ENCODE results near the gene TRAPPC2L.
"Not testable (repeated sequence)": the region's sequence is repeated elsewhere in the genome, so short reads cannot be mapped to it uniquely, and the experiment has no call there.

Gene TRAPPC2L

DNA sequence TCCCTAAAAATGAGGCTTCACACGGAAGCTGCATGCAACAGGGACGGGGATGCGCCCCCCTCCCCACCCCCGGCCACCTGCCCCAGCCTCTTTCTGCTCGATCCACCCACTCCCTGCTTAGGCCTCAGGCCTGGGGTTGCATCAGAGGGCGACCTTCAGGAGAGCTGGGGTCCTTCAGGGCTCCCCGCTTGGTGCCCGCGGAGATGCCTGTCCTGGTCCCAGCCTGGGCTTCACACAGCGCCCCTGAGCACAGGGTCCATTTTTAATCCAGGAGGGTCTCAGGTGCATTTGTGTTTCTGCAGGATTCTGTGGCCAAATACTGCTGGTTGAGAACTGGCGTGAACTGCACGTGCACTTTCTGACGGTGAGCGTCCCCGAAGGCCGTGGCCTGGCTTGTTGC lies 37.8 kb upstream of the TRAPPC2L start:
- no peak for DNase-seq

DNA sequence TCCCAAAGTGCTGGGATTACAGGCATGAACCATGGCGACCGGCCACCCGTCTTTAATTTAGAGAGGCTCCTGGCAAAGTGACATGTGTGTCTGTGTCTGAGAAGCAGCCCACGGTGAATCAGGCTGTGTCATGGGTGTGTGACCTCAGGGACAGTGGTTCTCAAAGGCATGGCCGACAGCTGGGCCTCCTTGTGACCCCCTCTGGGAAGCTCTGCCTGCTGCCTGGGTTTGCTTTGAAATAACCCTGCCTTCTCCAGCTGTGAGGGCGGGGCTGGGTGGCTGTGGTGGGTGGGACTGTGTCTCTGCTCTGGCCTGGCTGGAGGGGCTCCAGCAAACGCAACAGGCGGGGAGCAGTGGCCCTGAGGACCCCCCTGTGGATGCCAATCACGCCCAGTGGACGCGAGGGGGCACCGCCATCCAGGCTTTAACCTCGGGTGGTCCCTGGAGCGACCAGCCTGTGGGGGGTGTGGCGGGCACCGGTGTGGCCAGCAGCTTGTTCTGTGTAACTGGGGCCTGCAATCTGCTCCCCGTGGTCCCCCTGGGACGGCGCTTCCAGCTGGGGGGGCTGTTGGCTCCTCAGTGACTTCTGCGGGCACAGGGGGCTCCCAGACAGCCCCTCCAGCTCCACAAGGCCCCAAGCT lies 36.4 kb upstream of the TRAPPC2L start:
- no peak for DNase-seq

DNA sequence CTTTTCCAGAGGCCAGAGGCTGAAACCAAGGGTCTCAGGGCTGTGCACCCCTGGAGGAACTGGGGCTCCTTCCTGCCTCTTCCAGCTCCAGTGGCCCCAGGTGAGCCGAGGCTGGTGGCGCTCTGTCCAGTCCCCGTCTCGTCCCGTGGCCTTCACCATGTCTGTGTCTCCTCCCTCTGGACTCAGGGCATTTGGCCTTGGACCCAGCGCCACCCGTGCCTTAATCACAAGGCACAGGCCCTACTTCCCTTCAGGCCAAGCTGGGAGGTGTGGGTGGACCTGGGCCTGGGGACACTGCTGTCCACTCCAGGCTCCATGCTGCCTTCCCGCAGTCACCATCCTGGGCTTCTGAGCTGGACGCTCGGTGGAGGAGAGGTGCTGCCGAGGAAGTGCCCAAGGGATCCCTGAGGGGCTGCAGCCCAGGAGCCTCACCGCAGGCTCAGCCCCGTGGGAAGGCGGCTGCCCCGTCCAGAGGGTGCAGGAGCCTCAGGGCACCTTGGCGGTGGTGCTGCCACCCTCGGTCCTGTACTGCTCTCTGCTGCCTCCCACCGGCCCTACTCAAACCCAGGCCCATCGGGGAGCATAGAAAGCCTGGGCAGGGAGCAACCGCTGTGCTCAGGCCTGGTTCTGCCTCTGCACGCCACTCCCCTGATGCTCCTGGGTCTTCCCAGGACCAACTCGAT lies 35.6 kb upstream of the TRAPPC2L start:
- no peak for DNase-seq

DNA sequence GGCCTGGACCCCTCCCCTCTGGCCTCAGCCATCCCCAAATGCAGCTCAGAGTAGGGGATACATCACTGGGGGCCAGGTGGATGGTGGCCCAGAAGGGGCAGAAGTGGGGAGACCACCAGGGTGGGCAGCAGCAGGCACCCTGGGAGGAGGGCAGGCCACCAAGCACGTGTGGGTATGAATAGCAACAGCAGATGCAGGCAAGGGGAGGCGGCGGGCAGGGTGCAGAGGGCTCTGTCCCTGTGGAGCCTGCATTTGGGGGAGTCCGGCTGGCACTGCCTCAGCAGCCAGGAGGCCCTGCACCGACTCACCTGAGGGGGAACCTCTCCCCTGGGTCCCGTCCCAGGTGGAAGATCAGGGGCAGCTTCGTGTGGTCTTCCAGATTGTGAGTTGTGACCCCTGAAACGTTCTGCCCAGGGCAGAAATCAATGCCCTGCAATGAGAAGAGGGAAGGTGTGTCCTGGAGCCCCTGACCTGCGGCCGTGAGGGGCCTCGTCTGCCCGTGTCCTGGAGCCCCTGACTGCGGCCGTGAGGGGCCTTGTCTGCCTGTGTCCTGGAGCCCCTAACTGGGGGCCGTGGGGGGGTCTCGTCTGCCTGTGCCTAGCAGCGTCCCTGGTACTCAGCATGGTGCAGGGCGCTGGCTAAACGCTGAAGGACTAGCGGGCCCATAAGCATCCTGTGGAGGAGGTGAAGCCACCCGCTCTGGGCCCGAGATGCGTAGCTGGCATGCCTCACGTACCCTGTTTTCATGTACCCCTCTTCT lies 34.5 kb upstream of the TRAPPC2L start:
- no peak for DNase-seq

DNA sequence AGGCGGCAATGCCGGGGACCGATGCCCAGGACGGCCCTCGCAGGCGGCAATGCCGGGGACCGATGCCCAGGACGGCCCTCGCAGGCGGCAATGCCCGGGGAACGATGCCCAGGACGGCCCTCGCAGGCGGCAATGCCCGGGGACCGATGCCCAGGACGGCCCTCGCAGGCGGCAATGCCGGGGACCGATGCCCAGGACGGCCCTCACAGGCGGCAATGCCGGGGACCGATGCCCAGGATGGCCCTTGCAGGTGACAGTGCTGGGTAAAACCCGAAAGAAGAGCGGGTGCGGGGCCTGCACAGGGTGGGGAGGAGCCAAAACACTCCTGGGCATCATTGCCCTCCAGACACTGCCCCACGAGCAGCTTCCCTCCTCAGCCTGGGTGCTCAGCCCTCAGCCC lies 33.3 kb upstream of the TRAPPC2L start:
- not testable (repeated sequence) for DNase-seq

DNA sequence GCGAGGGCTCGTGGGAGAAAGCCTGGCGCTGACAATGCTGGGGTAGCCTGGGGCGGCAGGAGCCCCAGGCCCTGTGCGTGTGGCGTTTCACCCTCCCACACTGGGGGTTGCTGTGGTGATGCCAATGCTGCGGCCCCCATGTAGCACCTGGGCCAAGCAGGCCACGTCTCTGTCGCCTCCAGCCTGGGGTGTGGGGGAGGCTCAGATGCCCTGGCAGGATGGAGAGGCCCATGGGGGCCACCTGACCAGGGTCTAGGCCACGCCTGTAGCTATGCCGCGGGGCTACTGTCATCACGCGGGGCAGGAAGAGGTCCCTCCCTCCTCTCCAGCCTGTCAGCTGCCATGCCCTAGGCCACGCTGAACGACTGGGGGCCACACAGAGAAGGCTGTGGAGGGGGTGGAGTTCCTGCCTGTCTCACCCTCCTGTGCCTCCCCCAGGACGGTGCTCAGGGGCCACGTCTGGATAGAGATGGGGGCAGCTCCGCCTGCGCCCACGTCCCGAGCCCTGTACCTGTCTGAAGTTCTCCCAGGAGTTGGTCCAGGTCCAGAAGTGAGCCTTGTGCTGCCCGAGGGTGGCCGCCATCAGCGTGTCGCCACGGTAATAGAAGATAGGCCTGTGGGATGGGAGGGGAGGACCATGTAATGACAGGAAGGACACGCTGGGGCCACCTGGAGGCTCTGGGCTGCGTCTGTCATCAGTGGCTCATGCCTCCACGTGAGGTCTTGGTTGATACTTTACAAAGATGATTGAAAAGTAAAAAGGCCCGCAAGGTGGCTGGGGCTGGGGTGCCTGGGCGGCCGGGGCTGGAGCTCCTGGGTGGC lies 32.5 kb upstream of the TRAPPC2L start:
- DNase-seq, result no peak

DNA sequence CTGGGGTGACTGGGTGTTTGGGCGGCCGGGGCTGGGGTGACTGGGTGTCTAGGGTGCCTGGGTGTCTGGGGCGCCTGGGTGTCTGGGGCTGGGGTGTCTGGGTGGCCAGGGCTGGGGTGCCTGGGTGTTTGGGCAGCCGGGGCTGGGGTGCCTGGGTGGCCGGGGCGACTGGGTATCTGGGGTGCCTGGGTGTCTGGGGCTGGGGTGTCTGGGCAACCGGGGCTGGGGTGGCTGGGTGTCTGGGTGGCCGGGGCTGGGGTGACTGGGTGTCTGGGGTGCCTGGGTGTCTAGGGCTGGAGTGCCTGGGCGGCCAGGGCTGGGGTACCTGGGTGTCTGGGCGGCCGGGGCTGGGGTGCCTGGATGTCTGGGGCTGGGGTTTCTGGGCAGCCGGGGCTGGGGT lies 31.8 kb upstream of the TRAPPC2L start:
- no peak for DNase-seq

DNA sequence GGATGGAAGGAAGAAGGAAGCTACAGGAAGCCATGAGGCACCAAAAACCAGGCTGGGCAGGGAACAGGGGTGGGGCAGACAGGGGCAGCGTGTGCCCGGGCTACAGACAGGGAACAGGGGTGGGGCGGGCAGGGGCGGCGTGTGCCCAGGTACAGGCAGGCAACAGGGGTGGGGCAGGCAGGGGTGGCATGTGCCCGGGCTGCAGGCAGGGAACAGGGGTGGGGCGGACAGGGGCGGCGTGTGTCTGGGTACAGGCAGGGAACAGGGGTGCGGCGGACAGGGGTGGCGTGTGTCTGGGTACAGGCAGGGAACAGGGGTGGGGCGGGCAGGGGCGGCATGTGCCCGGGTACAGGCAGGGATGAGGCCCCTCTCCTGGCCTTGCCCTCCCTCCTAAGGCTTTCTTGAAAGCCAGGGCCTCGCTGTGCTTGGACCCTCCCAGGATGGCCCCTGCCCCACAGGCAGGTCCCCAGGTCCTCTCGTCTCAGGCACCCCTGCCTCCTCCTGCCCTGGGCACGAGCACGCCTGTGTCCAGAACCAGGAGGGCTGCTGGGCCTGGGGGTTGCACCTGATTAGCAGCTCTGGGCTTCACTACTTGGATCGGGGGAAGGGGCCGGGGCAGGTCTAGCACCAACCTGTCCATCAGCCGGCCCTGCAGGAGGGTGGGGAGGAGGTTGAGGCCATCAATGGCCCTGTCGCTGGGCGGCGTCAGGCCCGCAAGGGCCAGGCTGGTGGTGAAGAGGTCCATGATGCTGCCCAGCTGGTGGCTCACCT lies 30.7 kb upstream of the TRAPPC2L start:
- DNase-seq, result no peak

DNA sequence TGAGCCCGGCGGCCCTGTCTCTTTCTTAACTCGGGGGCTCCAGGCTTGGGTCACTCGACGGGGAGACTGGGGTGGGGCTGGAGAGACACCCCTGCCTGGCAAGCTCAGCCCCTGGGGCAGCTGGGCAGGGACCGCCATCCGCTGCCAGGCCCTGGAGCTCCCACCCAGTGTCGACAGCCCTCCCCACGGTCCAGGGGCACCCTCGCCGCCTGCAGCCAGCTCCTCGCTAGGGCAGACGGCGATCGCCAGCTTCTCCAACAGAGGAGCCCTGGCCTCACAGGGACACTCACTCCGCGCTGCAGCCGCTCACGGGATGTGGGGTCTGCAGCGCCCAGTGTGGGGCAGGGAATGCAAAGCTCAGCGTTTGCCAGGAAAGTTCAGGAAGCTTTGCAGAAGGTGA lies 29.2 kb upstream of the TRAPPC2L start:
- no peak for DNase-seq

DNA sequence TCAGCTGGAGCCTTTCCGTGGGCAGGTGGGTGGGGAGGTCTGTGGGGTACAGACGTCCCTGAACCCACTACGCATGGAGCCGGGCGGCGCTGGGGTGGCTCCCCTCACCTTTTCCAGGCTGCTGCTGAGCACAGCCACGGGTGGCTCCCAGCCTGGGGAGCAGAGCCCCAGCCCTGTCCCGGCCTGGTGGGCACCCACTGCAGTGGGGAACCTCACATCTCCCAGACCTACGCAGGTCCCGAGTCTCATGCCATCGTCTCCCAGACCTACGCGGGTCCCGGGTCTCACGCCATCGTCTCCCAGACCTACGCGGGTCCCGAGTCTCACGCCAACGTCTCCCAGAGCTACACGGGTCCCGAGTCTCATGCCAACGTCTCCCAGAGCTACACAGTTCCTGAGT lies 28.2 kb upstream of the TRAPPC2L start:
- no peak for DNase-seq

DNA sequence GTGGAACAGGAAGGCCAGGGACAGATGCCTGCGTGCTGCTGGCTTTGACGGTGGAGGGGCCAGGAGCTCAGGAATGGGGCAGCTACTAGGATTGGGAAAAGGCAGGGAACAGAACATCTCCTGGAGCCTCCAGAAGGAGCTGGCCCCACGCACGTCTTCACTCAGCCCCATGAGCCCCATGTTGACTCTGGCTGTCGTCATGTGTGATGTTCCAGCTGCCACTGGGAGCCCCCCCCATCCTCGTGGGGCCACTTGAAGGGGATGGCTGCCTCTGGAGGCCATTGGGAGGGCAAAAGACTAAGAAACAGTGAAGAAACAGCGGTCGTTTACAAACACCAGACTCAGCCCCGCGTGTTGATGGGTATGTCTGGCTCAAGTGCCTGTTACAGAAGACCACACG lies 26.7 kb upstream of the TRAPPC2L start:
- DNase-seq, result no peak

DNA sequence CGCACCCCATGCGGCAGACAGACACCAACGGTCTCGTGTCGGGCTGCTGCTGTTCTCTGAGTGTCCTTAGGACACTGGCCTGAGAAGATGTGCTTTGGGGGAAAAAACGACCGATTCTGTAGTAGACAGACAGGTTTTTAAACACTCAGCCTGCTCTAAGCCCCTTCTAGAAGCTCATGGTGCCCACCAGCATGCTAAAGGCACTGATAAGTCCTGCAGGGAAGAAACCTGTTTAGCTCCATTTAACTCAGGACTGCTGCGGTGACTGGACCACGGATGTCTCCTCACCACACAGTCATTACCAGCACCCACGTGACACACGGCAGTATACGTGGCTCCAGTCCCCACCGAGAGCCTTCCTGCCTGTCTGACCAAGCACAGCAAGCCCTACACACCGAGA lies 26.1 kb upstream of the TRAPPC2L start:
- DNase-seq, result no peak

DNA sequence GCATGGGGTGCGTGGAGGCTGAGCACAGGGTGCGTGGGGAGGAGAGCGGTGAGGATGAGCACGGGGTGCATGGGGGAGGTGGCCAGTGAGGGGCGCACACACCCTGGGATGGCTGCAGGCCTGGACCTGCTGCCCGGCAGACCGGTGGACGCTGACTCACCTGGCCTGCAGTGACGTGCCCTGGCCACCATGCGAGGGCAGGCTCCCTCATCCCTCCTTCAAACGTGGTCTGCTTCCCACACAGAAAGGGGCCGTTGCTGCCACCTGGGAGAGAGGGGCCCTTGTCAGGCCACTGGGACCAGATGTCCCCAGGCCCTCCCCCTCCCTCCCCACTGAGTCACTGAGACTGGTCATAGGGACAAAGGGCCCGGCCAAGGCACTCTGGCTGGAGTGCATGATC lies 25.1 kb upstream of the TRAPPC2L start:
- no peak for DNase-seq

DNA sequence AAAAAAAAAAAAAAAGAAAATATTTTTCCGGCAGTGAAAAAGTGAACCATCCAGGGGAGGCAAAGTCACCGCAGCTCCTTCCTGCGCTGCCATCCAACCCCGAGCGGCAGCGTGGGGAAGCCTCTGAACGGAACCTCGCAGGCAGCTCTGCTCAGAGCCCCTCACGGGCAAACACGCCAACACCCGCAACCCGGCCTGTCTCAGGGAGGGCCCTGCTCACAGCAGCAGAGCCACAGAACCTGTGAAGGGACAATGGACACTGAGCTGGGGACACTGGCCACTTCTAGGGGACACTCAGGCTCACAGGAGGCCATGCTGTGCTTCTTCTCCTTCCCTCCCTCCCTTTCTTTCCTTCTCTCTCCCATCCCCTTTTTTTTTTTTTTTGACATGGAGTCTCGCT lies 23.8 kb upstream of the TRAPPC2L start:
- DNase-seq, result no peak

DNA sequence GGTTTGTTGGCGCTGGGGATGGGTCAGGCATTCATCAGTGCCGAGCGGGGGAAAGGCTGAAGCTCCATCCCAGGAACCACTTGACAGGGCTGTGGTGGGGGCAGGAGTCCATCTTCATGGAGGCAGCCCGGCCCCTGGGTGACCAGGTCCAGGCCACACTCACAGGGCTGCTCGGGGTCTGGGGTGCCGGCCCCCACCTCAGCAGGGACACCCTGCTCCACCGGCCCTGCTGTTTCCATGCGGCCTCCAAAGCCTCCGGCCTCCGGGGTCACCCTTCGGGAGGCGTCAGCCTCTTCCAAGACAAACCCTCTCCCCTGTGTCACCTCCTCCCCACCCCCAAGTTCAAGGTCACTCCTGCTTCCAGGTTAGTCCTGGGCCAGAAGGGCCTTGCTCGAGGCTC lies 22.3 kb upstream of the TRAPPC2L start:
- DNase-seq, result no peak

DNA sequence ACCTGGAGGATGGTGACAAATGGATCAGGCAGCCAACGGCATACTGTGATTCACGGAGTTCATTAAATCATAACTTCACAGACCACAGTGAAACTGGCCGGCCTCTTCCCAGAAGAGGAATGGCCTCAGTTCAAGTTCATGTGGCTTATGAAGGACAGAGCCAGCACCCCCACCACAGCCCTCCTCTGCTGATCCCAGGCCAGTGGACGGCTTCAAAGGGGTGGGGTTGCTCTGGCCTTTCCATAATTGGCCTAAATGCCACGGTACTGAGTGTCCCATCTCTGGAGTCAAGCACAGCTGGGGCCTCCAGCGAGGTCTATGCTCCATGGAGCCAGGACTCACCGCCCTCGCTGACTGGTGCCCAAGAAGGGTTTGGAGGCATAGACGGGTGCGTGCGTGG lies 21.5 kb upstream of the TRAPPC2L start:
- no peak for DNase-seq

DNA sequence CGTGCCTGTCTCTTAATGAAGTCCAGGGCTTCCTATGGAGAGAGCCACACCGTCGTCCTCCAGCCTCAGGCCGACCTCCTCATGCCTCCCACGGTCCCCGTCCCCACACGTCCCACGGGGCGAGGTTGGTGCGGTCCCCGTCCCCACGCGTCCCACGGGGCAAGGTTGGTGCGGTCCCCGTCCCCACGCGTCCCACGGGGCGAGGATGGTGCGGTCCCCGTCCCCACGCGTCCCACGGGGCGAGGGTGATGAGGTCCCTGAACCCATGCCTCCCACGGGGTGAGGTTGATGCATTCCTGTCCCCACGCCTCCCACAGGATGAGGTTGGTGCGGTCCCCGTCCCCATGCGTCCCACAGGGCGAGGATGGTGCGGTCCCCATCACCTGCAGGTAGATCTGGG lies 21.1 kb upstream of the TRAPPC2L start:
- no peak for DNase-seq

DNA sequence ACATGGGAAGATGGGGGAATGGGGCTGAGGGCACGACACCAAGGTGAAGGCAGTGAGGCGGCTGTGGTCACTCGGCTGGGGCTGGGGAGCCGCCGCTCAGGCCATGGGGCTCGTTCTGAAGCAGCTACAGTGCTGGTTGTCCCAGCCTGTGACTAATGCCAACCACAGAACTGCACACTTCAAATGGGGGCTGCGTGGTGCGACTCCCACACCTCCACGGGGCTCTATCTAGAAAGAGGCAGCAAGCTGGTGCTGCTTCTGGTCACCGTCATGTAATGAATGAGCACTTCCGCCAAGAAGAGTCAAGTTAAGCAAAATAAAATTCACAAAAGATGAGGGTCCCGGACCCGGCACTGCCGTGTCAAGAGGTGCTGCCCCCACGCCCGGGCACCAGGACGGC lies 20.1 kb upstream of the TRAPPC2L start:
- DNase-seq, result no peak

DNA sequence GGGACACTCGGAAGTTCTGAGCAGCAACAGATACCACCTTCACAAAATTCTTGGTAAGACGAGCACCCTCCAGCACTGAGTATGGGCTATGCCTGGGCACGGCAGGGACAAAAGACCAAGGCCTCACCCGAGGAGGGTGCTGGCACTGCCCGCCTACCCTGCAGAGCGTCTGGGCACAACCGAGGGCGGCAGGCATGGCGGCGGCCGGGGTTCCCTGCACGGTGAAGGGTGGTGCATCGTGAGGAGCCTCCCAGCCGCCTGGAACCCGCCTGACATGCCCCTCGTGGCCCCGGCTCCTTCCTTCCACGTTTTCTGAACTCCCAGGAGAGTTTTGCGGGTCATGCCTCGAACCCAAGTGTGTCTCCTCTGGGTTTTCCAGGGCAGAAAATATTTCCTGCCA lies 19.1 kb upstream of the TRAPPC2L start:
- DNase-seq, result no peak

DNA sequence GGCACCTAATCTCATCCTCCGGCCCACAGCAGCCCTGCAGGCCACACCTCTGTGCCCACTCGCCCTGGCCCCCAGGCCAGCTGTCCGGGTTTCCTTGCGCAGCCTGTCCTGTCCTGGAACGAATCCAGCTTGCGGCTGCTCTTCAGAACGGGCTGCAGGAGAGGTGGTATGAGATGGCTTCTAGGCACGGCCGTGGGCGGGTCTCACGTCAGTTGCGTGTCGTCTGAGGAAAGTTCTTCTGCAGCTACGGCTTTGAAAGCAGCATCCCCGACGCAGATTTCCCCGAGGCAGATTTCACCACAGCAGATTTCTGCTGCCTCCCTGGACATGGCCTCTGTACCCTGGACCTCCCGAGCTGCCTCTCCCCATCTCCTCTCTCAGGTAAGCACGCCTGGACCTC lies 18.4 kb upstream of the TRAPPC2L start:
- DNase-seq, result no peak

DNA sequence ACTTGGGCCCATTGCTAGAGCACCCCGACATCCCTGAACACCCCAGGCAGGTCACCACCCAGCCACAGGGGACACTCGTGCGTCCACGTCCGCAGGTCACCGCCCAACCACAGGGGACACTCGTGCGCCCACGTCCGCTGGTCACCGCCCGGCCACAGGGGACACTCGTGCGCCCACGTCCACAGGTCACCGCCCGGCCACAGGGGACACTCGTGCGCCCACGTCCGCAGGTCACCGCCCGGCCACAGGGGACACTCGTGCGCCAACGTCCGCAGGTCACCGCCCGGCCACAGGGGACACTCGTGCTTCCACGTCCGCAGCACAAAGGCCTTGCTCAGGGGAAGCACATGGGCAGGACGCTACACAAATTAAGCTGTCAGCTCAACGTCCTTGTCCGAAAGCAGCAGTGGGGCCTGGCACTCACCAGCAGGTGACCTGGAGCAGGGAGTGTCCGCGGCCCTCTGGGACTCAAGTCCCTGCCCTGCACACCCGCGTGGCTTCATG lies 17.8 kb upstream of the TRAPPC2L start:
- no peak for DNase-seq
